ENCODE results near the gene MUC15. TPM values are rescaled to one million over a fixed set of nuclear protein-coding genes. Genes with fewer than 3 reads are reported as not detected.

Gene MUC15
- total and polyA plus RNA-seq, 2 donors (not counting 3 experiments of a cell fraction or from before 2014, with no cell fraction given) = not detected

Other genes with a start within 250 kb of the MUC15 start
- gene ANO3, start 240.1 kb downstream of the MUC15 start, total RNA-seq = not detected in 2 replicates
- not detected in 2 replicates for gene ANO3, start 240.1 kb downstream of the MUC15 start, polyA plus RNA-seq
- not detected in 2 replicates for gene SLC5A12, start 149.8 kb upstream of the MUC15 start, total RNA-seq
- not detected in 2 replicates for gene SLC5A12, start 149.8 kb upstream of the MUC15 start, polyA plus RNA-seq

Measured in endothelial cell of umbilical vein (primary cell).